ENCODE data around the gene EFHC2.

Gene EFHC2

GRCh38 chrX:44382871-44383270 is 39.4 kb upstream of the EFHC2 start:
- Histone ChIP-seq H4K20me1 (ENCODE audit: control insufficient read depth, insufficient read depth, low read depth, low read length) (no peaks in the 10 kb centered on the region), H3K4me1 (ENCODE audit: control insufficient read depth, low read length) (no peaks in the 10 kb centered on the region), H3K4me3 (ENCODE audit: low read length) (no peak overlapping the region), H3K27me3 (ENCODE audit: control insufficient read depth, low read length) (no peaks in the 10 kb centered on the region), H3F3A (ENCODE audit: control insufficient read depth, insufficient read depth) (no peaks in the 10 kb centered on the region), H3K9me3 (ENCODE audit: control insufficient read depth, insufficient read depth, low read length) (no peaks in the 10 kb centered on the region), H3K36me3 (ENCODE audit: control insufficient read depth, low read length) (no peaks in the 10 kb centered on the region), H3K9me2 (replicated peaks; ENCODE audit: control insufficient read depth, low read length) (no peaks in the 10 kb centered on the region), H3K27ac (ENCODE audit: low read depth, low read length) (no peak overlapping the region), H3K79me2 (ENCODE audit: control insufficient read depth, low read length) (no peaks in the 10 kb centered on the region), H3K4me2 (ENCODE audit: low read length) (no peak overlapping the region)
- TF ChIP-seq, protein P1, sequence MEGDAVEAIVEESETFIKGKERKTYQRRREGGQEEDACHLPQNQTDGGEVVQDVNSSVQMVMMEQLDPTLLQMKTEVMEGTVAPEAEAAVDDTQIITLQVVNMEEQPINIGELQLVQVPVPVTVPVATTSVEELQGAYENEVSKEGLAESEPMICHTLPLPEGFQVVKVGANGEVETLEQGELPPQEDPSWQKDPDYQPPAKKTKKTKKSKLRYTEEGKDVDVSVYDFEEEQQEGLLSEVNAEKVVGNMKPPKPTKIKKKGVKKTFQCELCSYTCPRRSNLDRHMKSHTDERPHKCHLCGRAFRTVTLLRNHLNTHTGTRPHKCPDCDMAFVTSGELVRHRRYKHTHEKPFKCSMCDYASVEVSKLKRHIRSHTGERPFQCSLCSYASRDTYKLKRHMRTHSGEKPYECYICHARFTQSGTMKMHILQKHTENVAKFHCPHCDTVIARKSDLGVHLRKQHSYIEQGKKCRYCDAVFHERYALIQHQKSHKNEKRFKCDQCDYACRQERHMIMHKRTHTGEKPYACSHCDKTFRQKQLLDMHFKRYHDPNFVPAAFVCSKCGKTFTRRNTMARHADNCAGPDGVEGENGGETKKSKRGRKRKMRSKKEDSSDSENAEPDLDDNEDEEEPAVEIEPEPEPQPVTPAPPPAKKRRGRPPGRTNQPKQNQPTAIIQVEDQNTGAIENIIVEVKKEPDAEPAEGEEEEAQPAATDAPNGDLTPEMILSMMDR (IDR thresholded peaks at IDR 0.05; ENCODE audit: low read depth, low read length, poor library complexity, severe bottlenecking), result no peak
- no peak for TF ChIP-seq EZH2phosphoT487 (IDR thresholded peaks at IDR 0.05; ENCODE audit: borderline replicate concordance, low read length)

GRCh38 chrX:44352758-44353157 is 9.3 kb upstream of the EFHC2 start:
- no peaks in the 10 kb centered on the region for H4K20me1 ChIP-seq (ENCODE audit: control insufficient read depth, insufficient read depth, low read depth, low read length)
- TF ChIP-seq, protein P1 (IDR thresholded peaks at IDR 0.05; ENCODE audit: low read depth, low read length, poor library complexity, severe bottlenecking), result no peak
- TF ChIP-seq EZH2phosphoT487 (IDR thresholded peaks at IDR 0.05; ENCODE audit: borderline replicate concordance, low read length), result no peak
- H3K27me3 ChIP-seq (ENCODE audit: control insufficient read depth, low read length), result no peaks in the 10 kb centered on the region
- no peaks in the 10 kb centered on the region for H3K36me3 ChIP-seq (ENCODE audit: control insufficient read depth, low read length)
- no peaks in the 10 kb centered on the region for H3K9me3 ChIP-seq (ENCODE audit: control insufficient read depth, insufficient read depth, low read length)
- no peaks in the 10 kb centered on the region for H3K9me2 ChIP-seq (replicated peaks; ENCODE audit: control insufficient read depth, low read length)
- H3K4me3 ChIP-seq (ENCODE audit: low read length), result no peak overlapping the region
- no peaks in the 10 kb centered on the region for H3K79me2 ChIP-seq (ENCODE audit: control insufficient read depth, low read length)
- H3F3A ChIP-seq (ENCODE audit: control insufficient read depth, insufficient read depth), result no peaks in the 10 kb centered on the region
- no peak overlapping the region for H3K27ac ChIP-seq (ENCODE audit: low read depth, low read length)
- no peak overlapping the region for H3K4me2 ChIP-seq (ENCODE audit: low read length)
- H3K4me1 ChIP-seq (ENCODE audit: control insufficient read depth, low read length), result no peaks in the 10 kb centered on the region

DNA sequence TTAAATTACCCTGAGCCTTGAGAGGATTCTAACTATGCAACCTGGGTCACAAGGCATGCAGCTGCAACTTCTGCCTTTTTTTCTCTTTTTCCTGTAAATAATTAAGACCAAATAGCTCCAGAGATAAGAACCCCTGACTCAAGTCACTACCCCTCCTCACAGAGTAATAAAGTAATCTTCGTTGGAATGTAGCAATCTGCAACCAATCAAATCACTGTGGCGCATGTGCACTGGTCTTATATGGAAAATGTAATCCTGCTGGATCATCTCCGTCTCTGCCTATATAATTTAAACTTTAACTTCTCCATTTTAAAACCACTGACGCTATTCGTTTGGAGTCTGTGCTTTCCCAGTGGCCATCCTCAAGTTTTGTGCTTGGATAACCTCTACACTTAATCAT is 6.1 kb upstream of the EFHC2 start:
- Histone ChIP-seq H3K79me2 (ENCODE audit: control insufficient read depth, low read length) (no peaks in the 10 kb centered on the region), H3F3A (ENCODE audit: control insufficient read depth, insufficient read depth) (no peaks in the 10 kb centered on the region), H4K20me1 (ENCODE audit: control insufficient read depth, insufficient read depth, low read depth, low read length) (no peaks in the 10 kb centered on the region), H3K27me3 (ENCODE audit: control insufficient read depth, low read length) (0 out of 2 replicates have a peak, but pooled peaks cover 3% of the 10 kb centered on the region), H3K4me2 (ENCODE audit: low read length) (no peak overlapping the region), H3K27ac (ENCODE audit: low read depth, low read length) (no peak overlapping the region), H3K9me2 (replicated peaks; ENCODE audit: control insufficient read depth, low read length) (no peaks in the 10 kb centered on the region), H3K4me3 (ENCODE audit: low read length) (no peak overlapping the region), H3K4me1 (ENCODE audit: control insufficient read depth, low read length) (no peaks in the 10 kb centered on the region), H3K9me3 (ENCODE audit: control insufficient read depth, insufficient read depth, low read length) (no peaks in the 10 kb centered on the region), H3K36me3 (ENCODE audit: control insufficient read depth, low read length) (no peaks in the 10 kb centered on the region)
- TF ChIP-seq, protein P1 (IDR thresholded peaks at IDR 0.05; ENCODE audit: low read depth, low read length, poor library complexity, severe bottlenecking), result no peak
- no peak for TF ChIP-seq EZH2phosphoT487 (IDR thresholded peaks at IDR 0.05; ENCODE audit: borderline replicate concordance, low read length)
